Activated CD4-positive, alpha-beta T cell treated with anti-CD3 and anti-CD28 coated beads for 48 hours (primary cell): Measurements from ENCODE around the gene JMJD8.
A peak's percentile ranks its signal among the peaks of the same experiment; 100 is the strongest.

Source experiments
- DNase-seq: peaks from one replicate; pipeline ENCODE4 v3.0.0-alpha.2; 2020

JMJD8 gene

DNA sequence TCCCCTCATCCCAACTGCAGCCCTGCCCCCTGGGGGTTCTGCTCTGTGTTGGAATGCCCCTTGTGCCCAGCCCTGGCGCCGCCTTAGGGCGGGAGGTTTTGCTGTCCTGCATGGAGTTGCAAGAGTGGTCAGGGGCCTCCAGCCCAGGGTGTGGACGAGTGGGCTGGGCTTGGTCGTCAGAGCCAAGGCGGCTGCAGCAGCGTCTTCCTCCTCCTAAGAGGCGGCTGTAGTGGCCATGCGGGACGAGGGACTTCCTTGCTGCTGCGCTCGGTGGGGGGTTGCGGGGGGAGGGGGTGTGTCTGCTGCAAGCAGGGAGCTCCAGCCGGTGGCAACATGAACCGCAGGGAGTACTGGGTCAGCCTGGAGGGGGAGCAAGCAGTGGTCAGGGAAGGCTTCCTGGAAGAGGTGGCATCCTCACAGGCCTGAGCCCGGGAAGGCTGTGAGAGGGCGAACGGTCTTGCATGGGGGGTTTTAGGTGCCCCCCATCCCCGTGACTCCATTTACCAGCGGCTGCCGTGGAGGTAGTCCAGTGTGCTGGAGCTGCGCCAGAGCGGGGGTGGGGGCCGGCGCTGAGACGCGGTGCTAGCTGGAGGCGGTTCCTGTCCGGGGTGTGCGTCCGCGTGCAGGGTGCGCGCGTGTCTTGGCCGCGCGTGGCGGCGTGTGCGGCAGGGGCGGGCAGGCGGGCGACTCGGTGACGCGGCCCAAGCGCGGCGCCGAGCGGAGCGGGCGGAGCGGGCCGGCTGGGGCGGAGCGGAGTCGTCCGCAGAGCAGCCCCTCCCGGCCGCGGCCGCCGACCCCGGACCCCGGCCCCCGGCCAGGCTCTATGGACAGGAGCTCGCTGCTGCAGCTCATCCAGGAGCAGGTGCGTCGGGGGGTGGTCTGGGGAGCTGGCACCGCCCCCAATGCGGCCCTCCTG is 8.9 kb downstream of the JMJD8 start, which contains the start of gene RHBDL1:
Gene RHBDL1, plus strand, starts transcription at position 704 of the 916 bp plus-strand sequence. Its CDS starts 120 bp downstream, at position 824.
- DNase-seq, result no peak

DNA sequence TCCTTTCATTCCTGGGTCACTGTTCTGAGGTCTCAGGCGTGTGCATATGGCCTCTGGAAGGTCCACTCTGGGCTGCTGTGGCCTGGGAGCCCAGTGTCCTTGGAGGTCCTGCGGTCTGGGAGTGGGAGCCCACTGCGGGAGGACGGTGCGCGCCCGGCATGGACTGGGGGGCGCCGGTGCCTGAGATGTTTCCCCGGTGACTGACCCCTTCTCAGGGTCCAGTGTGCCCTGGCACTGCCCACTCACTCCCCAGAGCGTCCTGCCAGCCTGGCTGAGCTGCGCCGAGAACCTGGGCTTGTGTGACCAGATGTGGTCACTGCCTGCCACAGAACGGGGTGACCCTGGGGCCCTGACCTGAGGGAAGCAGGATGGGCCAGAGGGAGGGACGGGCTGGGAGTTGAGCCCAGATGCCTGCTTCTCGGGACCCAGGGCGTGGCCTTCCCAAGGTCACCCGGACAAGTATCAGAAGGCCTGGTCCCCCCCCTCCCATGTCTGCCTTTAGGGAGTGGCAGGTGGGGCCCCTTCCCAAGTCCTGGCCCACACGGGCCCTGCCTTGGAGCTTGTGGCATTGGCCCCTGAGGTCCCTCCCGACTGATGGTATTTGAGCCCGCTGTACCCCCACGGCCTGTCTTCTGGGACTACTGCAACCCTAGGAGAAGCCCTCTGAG is 9.8 kb downstream of the JMJD8 start:
- DNase-seq, result no peak

- no peak for DNase-seq
Measured at GRCh38 chr16:673399-673991, 10.6 kb downstream of the JMJD8 start.

GRCh38 chr16:672851-673250 is 11.3 kb downstream of the JMJD8 start:
- DNase-seq, result no peak

- no peak for DNase-seq
Measured at GRCh38 chr16:672371-672770, 11.8 kb downstream of the JMJD8 start.

DNA sequence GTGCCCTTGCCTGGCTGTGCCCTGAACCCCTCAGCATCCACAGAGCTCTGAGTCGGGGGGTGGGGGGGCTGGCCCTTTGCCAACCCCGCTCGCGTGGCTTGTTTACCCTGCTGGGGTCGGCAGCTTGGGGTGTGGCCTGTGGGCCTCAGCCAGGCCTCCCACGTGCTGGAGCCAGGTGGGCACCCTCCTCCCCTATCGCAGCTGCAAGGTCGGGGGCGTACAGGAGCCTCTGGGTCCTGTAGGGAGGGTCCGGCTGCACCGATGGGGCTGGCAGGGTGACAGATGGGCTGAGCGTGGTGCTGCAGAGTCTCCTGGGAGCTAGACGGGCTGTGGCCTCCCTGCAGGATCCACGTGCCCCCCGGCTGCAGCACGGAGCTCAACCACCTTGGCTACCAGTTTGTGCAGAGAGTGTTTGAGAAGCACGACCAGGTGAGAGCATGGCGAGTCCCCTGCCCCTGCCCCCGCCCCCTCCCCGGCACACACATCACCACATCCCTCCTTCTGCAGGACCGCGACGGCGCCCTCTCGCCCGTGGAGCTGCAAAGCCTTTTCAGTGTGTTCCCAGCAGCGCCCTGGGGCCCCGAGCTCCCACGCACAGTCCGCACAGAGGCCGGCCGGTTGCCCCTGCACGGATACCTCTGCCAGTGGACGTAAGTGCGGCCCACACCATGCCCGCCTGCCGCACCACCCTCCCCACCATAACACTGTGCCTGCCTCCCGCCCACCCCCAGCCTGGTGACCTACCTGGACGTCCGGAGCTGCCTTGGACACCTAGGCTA is 12.6 kb downstream of the JMJD8 start:
- DNase-seq, result no peak

GRCh38 chr16:670485-671352 is 13.4 kb downstream of the JMJD8 start:
- DNase-seq, result no peak

DNA sequence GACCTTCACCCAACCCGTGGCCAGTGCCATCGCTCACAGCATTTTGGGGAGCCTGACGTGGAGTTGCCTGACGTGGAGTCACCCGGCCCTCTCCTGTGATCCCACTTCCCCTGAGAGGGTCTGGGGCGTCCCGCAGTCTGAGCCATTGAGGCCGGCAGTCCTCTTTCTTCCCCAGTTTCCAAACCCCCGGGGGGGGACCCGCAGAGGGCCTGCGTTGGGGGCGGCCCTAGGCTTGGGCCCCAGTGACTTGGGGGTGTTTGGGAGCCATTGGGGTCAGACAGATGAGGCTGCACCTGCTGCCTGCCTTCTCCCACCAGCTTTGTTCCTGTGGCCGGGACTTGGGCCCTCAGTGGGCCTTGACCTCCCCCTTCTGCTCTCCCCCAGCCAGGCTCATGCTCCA is 14.5 kb downstream of the JMJD8 start:
- no peak for DNase-seq

DNA sequence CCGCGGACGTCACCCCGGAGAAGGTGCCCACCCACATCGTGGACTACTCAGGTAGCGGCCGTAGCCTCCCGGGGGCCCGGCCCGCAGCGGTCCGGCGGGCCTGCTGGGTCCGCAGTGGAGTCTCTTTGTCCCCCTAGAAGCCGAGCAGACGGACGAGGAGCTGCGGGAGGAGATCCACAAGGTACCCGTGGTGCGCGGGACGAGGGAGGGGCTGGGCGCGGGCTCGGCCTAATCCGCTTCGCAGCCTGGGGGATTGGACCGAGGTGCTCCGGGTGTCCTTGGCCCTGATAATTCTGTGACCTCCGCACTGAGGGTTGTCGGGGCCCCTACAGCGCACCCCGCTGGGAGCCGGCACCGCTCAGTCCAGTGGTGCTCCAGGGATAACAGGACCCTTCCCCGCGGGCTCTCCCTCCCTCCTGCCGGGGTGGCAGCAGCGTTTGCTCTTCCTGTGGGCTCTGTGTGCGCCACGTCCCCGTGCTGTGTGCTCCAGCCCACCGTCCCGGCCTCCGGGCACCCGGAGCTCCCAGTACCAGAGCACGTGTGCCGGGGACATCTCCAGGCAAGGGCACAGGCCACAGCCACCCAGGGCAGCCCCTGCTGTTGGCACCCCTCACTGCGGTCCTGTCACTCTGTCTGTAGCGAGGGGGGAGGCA is 15.5 kb downstream of the JMJD8 start:
- peak; percentile 36 for DNase-seq

GRCh38 chr16:667780-668518 is 16.2 kb downstream of the JMJD8 start, which contains the start of gene RHOT2:
Gene RHOT2 (plus strand): TSS chr16:668132. CDS start chr16:668200, 68 bp downstream.
- peak; percentile 95 for DNase-seq

DNA sequence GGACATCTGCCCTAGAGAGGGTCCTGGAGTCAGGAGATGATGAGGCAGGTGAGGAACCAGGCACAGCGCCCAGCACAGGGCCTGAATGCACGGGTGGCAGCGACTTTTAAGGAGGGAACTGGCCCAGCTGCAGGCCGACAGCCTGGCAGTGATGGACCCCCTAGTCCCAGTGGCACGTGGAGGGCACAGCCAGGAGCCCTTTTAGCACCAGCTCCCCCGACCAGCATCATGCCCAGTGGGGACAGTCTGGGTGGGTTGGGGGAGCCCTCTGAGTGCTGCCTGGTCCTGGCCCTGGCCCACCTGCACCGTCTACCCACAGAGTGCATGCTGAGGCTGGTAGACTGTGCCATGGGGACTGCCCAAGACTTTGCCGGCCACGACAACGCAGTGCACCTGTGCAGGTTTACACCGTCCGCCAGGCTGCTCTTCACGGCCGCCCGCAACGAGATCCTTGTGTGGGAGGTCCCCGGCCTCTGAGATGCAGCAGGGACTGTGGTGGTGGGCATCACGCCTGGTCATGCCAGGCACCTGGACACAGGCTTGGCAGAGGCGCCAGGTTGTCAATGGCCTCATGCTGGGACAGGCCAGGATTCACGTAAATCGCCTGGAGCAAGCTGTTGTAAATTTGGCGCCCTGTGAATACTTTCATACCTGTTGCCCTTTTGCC is 16.9 kb downstream of the JMJD8 start:
- no peak for DNase-seq

DNA sequence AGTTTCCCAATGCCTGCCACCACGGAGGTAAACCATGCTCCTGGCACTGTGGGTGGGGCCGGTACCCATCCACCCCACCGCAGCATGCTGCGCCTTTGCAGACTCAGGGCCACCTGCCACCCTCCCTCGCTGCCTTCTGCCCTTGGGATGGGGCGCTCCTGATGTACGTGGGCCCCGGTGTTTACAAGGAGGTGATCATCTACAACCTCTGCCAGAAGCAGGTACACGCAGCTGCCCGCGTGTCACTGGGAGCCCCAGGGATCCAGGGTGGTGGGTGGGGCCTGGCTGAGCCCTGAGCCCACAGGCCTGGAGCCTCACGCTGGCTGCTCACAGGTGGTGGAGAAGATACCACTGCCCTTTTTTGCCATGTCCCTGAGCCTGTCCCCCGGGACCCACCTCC is 17.6 kb downstream of the JMJD8 start:
- no peak for DNase-seq

DNA sequence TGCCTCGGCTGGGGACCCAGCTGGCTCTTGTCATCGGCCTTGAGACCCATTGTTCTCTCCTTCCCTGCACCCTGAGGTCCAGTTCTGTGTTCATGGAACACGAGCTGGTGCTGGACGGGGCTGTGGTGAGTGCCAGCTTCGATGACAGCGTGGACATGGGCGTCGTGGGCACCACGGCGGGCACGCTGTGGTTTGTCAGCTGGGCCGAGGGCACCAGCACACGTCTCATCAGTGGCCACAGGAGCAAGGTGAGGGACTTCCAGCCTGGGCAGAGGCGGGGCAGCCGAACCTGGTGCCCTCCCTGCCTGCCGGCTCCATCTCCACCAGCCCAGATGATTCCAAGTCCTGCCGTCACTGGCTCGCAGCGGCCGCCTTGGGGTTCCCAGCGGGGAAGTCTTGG is 21.5 kb downstream of the JMJD8 start:
- no peak for DNase-seq

- DNase-seq, result no peak
Measured at GRCh38 chr16:662095-662494, 22.0 kb downstream of the JMJD8 start.

DNA sequence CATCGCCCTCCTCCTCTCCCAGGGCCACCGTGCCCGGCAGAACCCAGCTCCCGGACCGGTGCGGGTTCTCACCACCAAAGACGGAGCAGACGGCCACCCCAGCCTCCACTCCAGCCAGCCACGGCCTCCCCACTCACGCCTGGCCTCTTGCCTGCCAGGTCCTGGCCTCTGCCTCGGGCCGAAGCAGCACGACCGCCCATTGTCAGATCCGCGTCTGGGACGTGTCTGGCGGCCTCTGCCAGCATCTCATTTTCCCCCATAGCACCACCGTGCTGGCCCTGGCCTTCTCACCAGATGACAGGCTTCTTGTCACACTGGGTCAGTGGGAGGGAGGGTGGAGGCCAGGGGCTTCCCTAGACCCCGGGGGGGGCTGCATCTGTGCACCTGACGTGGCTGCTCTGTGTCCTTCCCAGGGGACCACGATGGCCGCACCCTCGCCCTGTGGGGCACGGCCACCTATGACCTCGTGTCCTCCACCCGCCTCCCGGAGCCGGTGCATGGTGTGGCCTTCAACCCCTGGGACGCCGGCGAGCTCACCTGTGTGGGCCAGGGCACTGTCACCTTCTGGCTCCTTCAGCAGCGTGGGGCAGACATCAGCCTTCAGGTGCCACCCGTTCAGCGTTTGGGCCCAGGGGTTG is 22.8 kb downstream of the JMJD8 start:
- no peak for DNase-seq

GRCh38 chr16:660459-661183 is 23.5 kb downstream of the JMJD8 start:
- DNase-seq, result peak; percentile 81

DNA sequence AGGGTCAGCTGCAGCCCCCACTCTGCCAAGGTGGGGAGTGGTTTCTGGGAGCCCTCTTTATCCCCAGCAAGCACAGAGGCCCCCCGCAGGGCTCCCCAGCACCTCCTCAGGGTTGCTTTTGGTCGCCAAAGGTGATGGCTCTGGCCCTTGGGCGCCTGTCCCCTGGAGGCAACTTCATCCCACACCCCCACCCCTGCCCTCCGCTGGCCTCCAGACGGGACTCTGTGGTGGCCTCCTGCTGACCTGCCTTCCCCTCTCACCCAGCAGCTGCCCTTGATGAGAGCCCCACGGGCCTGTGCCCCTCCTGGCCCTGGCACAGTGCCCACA is 24.0 kb downstream of the JMJD8 start:
- DNase-seq, result no peak

- DNase-seq, result no peak
Measured at GRCh38 chr16:659618-660017, 24.5 kb downstream of the JMJD8 start.
